Measurements from ENCODE around the gene TOX2.

Gene TOX2

DNA sequence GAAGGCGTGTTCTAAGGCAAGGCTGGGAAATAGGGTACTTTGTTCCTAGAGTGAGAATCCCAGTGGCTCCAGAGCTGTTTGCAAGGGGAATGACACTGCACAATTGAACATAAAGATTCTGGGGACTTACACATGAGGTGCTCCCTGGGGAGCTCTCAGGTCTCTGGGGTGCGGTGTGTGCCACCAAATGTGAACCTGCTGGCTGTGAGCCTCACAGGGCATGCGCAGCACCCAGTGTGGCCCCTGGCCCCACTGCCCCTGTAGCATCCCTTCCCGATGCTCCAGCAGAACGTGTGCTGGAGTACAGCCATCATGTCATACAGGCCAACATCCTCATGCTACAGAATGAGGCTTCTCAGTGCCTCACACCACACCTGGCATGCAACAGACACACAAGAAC, 68.2 kb downstream of the TOX2 start:
- TF ChIP-seq CTCF (IDR thresholded peaks at IDR 0.05) = no peak

DNA sequence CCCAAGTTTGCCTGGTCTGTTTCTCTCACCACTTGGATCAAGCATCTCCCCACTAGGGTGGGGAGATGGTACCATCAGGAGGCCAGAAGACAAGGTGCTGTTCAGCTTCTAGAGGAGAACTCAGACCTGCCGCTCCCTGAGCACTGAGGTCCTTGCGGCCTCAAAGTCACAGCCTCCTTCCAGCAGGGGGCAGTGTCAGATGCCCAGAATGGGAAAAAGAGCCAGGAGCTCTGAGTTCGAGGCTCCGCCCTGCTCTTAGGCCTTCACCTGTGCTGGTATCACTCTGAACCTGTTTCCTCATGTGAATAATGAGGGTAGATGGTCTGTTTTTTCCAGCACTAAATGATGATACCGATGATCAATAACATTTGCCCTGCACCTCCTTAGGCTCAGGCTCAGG, 68.7 kb downstream of the TOX2 start:
- TF ChIP-seq CTCF (IDR thresholded peaks at IDR 0.05) = peak; percentile 50; the same call in 1 of the 2 replicates

- TF ChIP-seq CTCF (IDR thresholded peaks at IDR 0.05) = no peak
Measured at GRCh38 chr20:43983904-43984361, 69.3 kb downstream of the TOX2 start.

DNA sequence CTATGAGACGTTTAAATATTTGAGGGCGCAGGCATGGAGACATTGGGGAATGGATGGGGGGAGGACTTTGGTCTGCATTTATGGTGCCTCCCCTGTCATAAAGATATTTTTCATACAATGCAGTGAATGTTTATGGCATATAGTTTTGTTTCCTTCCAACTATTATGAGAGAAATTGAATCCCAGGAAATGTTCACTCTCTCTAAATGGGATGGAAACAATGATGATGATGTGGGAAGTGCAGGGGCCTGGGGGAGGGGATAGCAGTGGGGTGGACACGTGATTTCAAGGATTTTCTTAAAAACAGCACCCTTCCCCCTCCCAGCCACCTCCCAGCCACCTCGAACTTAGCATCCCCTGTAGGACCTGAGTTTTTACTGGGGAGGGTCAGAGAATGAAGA, 69.9 kb downstream of the TOX2 start:
- no peak for TF ChIP-seq CTCF (IDR thresholded peaks at IDR 0.05)

DNA sequence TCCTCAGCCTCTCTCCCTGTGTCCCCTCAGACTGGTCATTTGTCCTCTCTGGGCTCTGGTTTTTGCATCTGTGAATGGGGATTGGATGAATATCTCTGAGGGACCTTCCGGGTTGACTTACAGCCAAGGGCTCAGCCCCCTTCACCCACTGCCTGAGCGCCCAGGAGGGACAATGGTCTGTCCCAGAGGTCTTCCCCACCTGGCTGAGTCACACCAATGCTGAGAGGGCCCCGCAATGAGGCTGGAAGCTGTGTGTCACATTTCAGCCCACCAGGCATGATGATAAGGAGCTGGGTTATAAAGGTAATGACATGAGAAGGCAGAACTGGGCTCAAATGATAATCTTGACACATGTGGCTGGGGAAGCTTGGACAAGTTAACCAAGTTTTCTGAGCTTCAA, 70.5 kb downstream of the TOX2 start:
- no peak for TF ChIP-seq CTCF (IDR thresholded peaks at IDR 0.05)

GRCh38 chr20:43985608-43986316, 71.1 kb downstream of the TOX2 start:
- no peak for TF ChIP-seq CTCF (IDR thresholded peaks at IDR 0.05)

DNA sequence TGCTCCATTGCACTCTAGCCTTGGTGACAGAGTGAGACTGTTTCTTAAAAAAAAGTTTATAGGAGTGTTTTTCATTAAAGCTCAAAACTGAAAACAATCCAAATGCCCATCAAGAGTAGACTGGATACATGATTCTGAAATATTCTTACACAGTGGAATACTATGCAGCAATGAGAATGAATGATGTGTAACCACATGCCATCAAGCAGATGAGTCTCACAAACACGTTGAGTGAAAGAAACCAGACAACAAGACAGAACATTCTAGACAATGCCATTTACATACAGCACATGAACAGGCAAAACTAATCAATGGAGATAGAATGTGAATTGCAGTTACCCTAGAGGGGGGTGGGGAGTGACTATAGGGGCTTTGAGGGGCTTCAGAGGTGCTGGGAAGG, 72.4 kb downstream of the TOX2 start:
- TF ChIP-seq CTCF (IDR thresholded peaks at IDR 0.05) = no peak

GRCh38 chr20:43987531-43987930, 72.9 kb downstream of the TOX2 start:
- TF ChIP-seq CTCF (IDR thresholded peaks at IDR 0.05) = no peak

All from LNCAP (cell line).